ENCODE measurements around the gene PRDM16. TPM values are rescaled to one million over a fixed set of nuclear protein-coding genes. Genes with fewer than 3 reads are reported as not detected.

Gene PRDM16
- polyA plus RNA-seq, 1 donor (not counting 4 experiments of a cell fraction or from before 2014, with no cell fraction given) = 0.05 TPM

DNA sequence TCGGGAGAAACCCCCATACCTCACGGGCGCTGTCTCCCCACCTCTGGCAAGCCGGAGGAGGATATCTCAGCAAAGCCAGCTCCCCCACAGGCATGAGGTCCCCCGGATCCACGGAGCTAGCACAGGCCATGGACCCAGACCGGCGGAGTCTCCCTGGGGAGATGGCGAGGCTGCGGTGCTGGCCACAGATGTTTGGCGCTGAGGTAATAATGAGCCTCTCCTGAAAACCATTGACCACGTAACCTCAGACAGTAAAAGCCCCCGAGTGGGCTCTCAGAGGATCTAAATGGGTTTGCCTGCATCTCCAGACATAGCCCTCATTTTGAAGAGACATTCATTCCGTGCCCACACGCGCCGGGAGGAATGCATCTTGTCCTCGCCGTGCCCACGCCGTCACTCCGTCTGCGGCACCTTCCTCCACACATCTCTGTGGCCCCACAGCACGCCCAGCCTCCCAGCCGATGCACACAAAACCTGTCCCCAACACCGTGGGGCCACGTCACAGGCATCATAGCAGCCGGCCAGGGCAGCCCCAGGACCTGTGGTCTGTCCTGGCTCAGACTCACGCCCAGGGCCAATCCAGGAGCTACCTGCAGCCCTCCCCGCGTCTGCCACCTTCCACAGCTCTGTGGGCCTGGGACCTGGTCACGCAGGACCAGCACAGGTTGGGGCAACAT is 150.9 kb downstream of the PRDM16 start:
- peaks cover 3% of the 10 kb centered on the region for H3K27me3 ChIP-seq (ENCODE audit: control insufficient read depth, extremely low read depth, insufficient read depth, low read length)
- H3K4me3 ChIP-seq (ENCODE audit: control insufficient read depth in 2 of 3, extremely low read depth in 1 of 3, insufficient read depth in 2 of 3, low read depth in 1 of 3, low read length in 3 of 3) = no peak overlapping the region
- dilution Hi-C loops (cut with MboI; ENCODE audit: extremely low pct_ligation_motif_present, low sequenced_read_pairs) = no loop called here
- H3K9ac ChIP-seq (ENCODE audit: control insufficient read depth, extremely low read depth, insufficient read depth, low read length) = no peak overlapping the region
- H4K20me1 ChIP-seq (ENCODE audit: control insufficient read depth, extremely low read depth, insufficient read depth, low read length) = no peaks in the 10 kb centered on the region
- H3K9me1 ChIP-seq (ENCODE audit: control insufficient read depth, extremely low read depth, insufficient read depth, low read length) = no peaks in the 10 kb centered on the region
- H3K9me3 ChIP-seq (ENCODE audit: control insufficient read depth, low read depth, low read length) = no peaks in the 10 kb centered on the region
- H3K36me3 ChIP-seq (ENCODE audit: control insufficient read depth in 2 of 2, extremely low read depth in 1 of 2, insufficient read depth in 2 of 2, low read length in 2 of 2) = no peaks in the 10 kb centered on the region
- no peaks in the 10 kb centered on the region for H3K4me1 ChIP-seq (ENCODE audit: control insufficient read depth, extremely low read depth, insufficient read depth, low read length)
- H3K27ac ChIP-seq (ENCODE audit: control insufficient read depth, insufficient read depth, low read length) = no peak overlapping the region
- TF ChIP-seq, protein P1, sequence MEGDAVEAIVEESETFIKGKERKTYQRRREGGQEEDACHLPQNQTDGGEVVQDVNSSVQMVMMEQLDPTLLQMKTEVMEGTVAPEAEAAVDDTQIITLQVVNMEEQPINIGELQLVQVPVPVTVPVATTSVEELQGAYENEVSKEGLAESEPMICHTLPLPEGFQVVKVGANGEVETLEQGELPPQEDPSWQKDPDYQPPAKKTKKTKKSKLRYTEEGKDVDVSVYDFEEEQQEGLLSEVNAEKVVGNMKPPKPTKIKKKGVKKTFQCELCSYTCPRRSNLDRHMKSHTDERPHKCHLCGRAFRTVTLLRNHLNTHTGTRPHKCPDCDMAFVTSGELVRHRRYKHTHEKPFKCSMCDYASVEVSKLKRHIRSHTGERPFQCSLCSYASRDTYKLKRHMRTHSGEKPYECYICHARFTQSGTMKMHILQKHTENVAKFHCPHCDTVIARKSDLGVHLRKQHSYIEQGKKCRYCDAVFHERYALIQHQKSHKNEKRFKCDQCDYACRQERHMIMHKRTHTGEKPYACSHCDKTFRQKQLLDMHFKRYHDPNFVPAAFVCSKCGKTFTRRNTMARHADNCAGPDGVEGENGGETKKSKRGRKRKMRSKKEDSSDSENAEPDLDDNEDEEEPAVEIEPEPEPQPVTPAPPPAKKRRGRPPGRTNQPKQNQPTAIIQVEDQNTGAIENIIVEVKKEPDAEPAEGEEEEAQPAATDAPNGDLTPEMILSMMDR (optimal IDR thresholded peaks at IDR 0.05 in 1 of 3, IDR thresholded peaks at IDR 0.05 in 1 of 3, conservative IDR thresholded peaks at IDR 0.05 in 1 of 3; ENCODE audit: extremely low read depth in 1 of 3, insufficient read depth in 2 of 3, low read length in 3 of 3) = no peak
- TF ChIP-seq EZH2 (IDR thresholded peaks at IDR 0.05; ENCODE audit: low read length) = no peak
- FAIRE-seq = no peak
- no peak overlapping the region for H3K4me2 ChIP-seq (ENCODE audit: control insufficient read depth, extremely low read depth, insufficient read depth, low read depth, low read length)
- H3K79me2 ChIP-seq (ENCODE audit: control insufficient read depth, insufficient read depth, low read length) = no peaks in the 10 kb centered on the region
- DNase-seq (ENCODE audit: low read depth, low spot score) = no peak
- H2AFZ ChIP-seq (ENCODE audit: control insufficient read depth, low read length) = no peak overlapping the region

DNA sequence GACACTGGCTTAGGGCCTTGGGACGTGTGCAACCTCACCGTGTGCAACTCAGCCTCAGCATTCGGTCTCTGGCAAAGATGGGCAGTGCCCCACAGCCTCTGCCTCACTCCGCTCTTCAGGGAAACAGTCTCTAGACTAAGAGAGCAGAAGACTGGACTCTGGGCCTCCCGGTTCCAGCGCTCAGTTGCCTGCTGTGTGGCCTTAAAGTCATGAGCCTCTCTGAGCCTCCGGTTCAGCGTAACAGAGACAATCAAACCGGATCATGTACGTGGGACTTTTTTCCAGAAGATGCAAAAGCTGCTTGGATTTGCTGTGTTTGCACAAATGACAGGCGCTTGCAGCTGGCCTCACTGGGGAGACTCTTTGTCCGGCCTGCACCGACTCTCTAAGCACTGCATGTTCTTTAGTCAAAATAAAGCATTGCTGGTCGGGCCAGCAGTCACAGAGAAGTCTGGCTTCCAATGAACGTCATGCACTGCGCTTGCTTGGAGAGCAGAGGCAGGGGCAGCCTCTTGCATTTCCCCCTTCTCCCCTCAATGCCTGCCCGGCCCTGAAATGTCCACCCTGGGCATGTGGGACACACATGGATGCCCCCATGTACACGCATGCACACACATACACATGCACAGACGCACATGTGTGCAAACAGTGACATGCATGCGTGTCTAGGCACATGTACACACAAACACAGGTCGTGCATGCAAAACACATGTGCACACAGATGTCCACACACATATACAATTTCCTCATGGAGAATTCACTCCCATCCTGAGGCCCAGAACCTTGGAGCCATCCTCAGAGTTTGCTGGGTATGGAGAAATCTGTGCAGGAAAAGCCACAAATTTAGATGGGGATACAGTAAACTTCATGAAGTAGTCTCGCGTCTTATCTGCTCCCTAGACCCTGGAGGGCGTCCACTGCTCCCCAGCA is 152.4 kb downstream of the PRDM16 start:
- Histone ChIP-seq H3K4me2 (ENCODE audit: control insufficient read depth, extremely low read depth, insufficient read depth, low read depth, low read length) (no peak overlapping the region), H3K9ac (ENCODE audit: control insufficient read depth, extremely low read depth, insufficient read depth, low read length) (no peak overlapping the region), H3K27ac (ENCODE audit: control insufficient read depth, insufficient read depth, low read length) (no peak overlapping the region), H2AFZ (ENCODE audit: control insufficient read depth, low read length) (no peak overlapping the region), H3K79me2 (ENCODE audit: control insufficient read depth, insufficient read depth, low read length) (no peaks in the 10 kb centered on the region), H3K9me3 (ENCODE audit: control insufficient read depth, low read depth, low read length) (no peaks in the 10 kb centered on the region), H3K27me3 (ENCODE audit: control insufficient read depth, extremely low read depth, insufficient read depth, low read length) (peaks cover 3% of the 10 kb centered on the region), H3K4me1 (ENCODE audit: control insufficient read depth, extremely low read depth, insufficient read depth, low read length) (no peaks in the 10 kb centered on the region), H3K4me3 (ENCODE audit: control insufficient read depth in 2 of 3, extremely low read depth in 1 of 3, insufficient read depth in 2 of 3, low read depth in 1 of 3, low read length in 3 of 3) (no peak overlapping the region), H4K20me1 (ENCODE audit: control insufficient read depth, extremely low read depth, insufficient read depth, low read length) (no peaks in the 10 kb centered on the region), H3K9me1 (ENCODE audit: control insufficient read depth, extremely low read depth, insufficient read depth, low read length) (no peaks in the 10 kb centered on the region), H3K36me3 (ENCODE audit: control insufficient read depth in 2 of 2, extremely low read depth in 1 of 2, insufficient read depth in 2 of 2, low read length in 2 of 2) (no peaks in the 10 kb centered on the region)
- TF ChIP-seq EZH2 (IDR thresholded peaks at IDR 0.05; ENCODE audit: low read length) = no peak
- TF ChIP-seq, protein P1 (optimal IDR thresholded peaks at IDR 0.05 in 1 of 3, IDR thresholded peaks at IDR 0.05 in 1 of 3, conservative IDR thresholded peaks at IDR 0.05 in 1 of 3; ENCODE audit: extremely low read depth in 1 of 3, insufficient read depth in 2 of 3, low read length in 3 of 3) = no peak
- FAIRE-seq = no peak
- dilution Hi-C loops (cut with MboI; ENCODE audit: extremely low pct_ligation_motif_present, low sequenced_read_pairs) = no loop called here
- no peak for DNase-seq (ENCODE audit: low read depth, low spot score)
